Neural progenitor cell (in vitro differentiated cells): ENCODE results near the gene DHRS2. TPM values are rescaled to one million over a fixed set of nuclear protein-coding genes. Genes with fewer than 3 reads are reported as not detected.

Experiments used
- DNase-seq: peaks from one replicate; pipeline ENCODE4 v3.0.0-alpha.2; 2016; ENCODE audit warnings: low spot score
- H2AFZ ChIP-seq: fragments of 200-600 bp; sonication (generic); replicated peaks from 2 replicates; pipeline ENCODE4 v1.6.1; 2016; ENCODE audit warnings: antibody characterized with exemption
- H3F3A ChIP-seq: fragments of 200-600 bp; sonication (generic); 2 replicates; pipeline ENCODE4 v1.6.1; 2016; ENCODE audit warnings: antibody characterized with exemption, low read depth
- H3K27ac ChIP-seq: fragments of 200-600 bp; sonication (generic); 2 replicates; pipeline ENCODE4 v1.5.1; 2016; ENCODE audit warnings: mild to moderate bottlenecking
- H3K27me3 ChIP-seq: fragments of 200-600 bp; sonication (generic); 2 replicates; pipeline ENCODE4 v1.6.1; 2016; ENCODE audit warnings: mild to moderate bottlenecking, moderate library complexity
- H3K36me3 ChIP-seq: fragments of 200-600 bp; sonication (generic); 2 replicates; pipeline ENCODE4 v1.5.1; 2016
- H3K4me1 ChIP-seq: fragments of 200-600 bp; sonication (generic); 2 replicates; pipeline ENCODE4 v1.6.1; 2016; ENCODE audit warnings: mixed run types
- H3K4me2 ChIP-seq: fragments of 200-600 bp; sonication (generic); 2 replicates; pipeline ENCODE4 v1.6.1; 2016
- H3K4me3 ChIP-seq: fragments of 200-600 bp; sonication (generic); 2 replicates; pipeline ENCODE4 v1.5.1; 2016
- H3K79me2 ChIP-seq: fragments of 200-600 bp; sonication (generic); 2 replicates; pipeline ENCODE4 v1.6.1; 2016; ENCODE audit warnings: low read depth
- H3K9ac ChIP-seq: fragments of 200-600 bp; sonication (generic); 2 replicates; pipeline ENCODE4 v1.6.1; 2016
- H3K9me3 ChIP-seq: fragments of 200-600 bp; sonication (generic); 2 replicates; pipeline ENCODE4 v1.5.1; 2016; ENCODE audit warnings: low read depth
- H4K20me1 ChIP-seq: fragments of 200-600 bp; sonication (generic); 2 replicates; pipeline ENCODE4 v1.6.1; 2016; ENCODE audit warnings: low read depth
- H3K27ac Mint-ChIP-seq: 3 replicates; pipeline ENCODE4 v1.8.0; 2021; ENCODE audit warnings: mixed read lengths
- H3K27me3 Mint-ChIP-seq: 2 replicates; pipeline ENCODE4 v1.8.0; 2022; ENCODE audit warnings: low read depth, mild to moderate bottlenecking, inconsistent platforms, moderate library complexity, mixed read lengths; ENCODE audit not compliant: insufficient read depth
- H3K36me3 Mint-ChIP-seq: 3 replicates; pipeline ENCODE4 v1.8.0; 2021; ENCODE audit warnings: mixed read lengths
- H3K4me1 Mint-ChIP-seq: 3 replicates; pipeline ENCODE4 v1.8.0; 2021; ENCODE audit warnings: mixed read lengths
- H3K4me3 Mint-ChIP-seq: 3 replicates; pipeline ENCODE4 v1.8.0; 2021; ENCODE audit warnings: mild to moderate bottlenecking, moderate library complexity, mixed read lengths
- H3K9me3 Mint-ChIP-seq: 3 replicates; pipeline ENCODE4 v1.8.0; 2020; ENCODE audit warnings: mixed read lengths
- CTCF ChIP-seq: fragments of 200-600 bp; sonication (generic); IDR thresholded peaks from 2 replicates; pipeline ENCODE4 v1.5.1; 2017; ENCODE audit warnings: antibody characterized with exemption, mild to moderate bottlenecking
- EZH2 ChIP-seq: fragments of 200-600 bp; sonication (generic); IDR thresholded peaks from 2 replicates; pipeline ENCODE4 v1.6.1; 2017; ENCODE audit warnings: antibody characterized with exemption, mild to moderate bottlenecking, moderate library complexity
- EZH2phosphoT487 ChIP-seq: fragments of 200-600 bp; sonication (generic); IDR thresholded peaks from 2 replicates; pipeline ENCODE4 v1.6.1; 2017; ENCODE audit warnings: antibody characterized with exemption
- total RNA-seq: library from RNA; depleted of rRNA; stranded (reverse); fragments of >200 nt; gene quantifications from 2 replicates; pipeline ENCODE4 v1.2.3, GENCODE V29; 2015; ENCODE audit warnings: low replicate concordance

The DHRS2 gene
- total RNA-seq, 1 donor from 2014 or later, result 2.8 TPM

- no peaks in the 10 kb centered on the region for H3F3A ChIP-seq
- H3K9me3 ChIP-seq, result no peaks in the 10 kb centered on the region
- Mint-ChIP-seq H3K27me3 (peaks cover 5% of the 10 kb centered on the region), H3K27ac (no peak overlapping the region), H3K4me1 (peaks cover 13% of the 10 kb centered on the region), H3K36me3 (no peaks in the 10 kb centered on the region), H3K9me3 (no peaks in the 10 kb centered on the region), H3K4me3 (no peak overlapping the region)
- no peak overlapping the region for H3K27ac ChIP-seq
- H4K20me1 ChIP-seq, result no peaks in the 10 kb centered on the region
- no peaks in the 10 kb centered on the region for H3K4me1 ChIP-seq
- DNase-seq, result no peak
- H3K4me3 ChIP-seq, result no peak overlapping the region
- H3K9ac ChIP-seq, result no peak overlapping the region
- H2AFZ ChIP-seq, result no peak overlapping the region
- H3K27me3 ChIP-seq, result no peaks in the 10 kb centered on the region
- no peaks in the 10 kb centered on the region for H3K79me2 ChIP-seq
- TF ChIP-seq EZH2 (no peak), CTCF (no peak), EZH2phosphoT487 (no peak)
- no peaks in the 10 kb centered on the region for H3K36me3 ChIP-seq
- H3K4me2 ChIP-seq, result no peak overlapping the region
These were observed 28.2 kb downstream of the DHRS2 start for GRCh38 chr14:23664207-23664885.

- TF ChIP-seq EZH2phosphoT487, result no peak
- no peak for TF ChIP-seq EZH2
- TF ChIP-seq CTCF, result no peak
These were observed 29.3 kb downstream of the DHRS2 start for GRCh38 chr14:23665302-23666016.

DNA sequence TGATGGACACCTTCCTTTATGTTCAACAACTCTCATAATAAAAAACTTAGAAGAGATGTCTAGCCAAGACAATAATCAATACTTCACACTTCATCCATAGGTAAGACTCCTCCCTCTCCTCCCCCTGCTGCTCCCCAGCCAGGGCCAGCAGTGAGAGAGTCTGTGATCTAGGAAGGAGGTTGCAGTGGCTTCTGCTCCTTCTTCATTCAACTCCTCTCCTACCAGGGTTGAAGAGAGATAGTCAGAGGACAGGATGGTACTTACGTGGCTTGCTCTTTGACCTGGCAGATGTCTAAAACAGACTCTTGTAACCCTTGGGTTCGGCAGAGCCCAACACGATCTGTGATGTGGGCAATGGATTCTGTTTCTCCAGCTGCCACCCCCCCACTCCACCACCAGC lies 31.0 kb downstream of the DHRS2 start:
- no peaks in the 10 kb centered on the region for H3K79me2 ChIP-seq
- Mint-ChIP-seq H3K4me1 (no peaks in the 10 kb centered on the region), H3K4me3 (no peak overlapping the region), H3K9me3 (no peaks in the 10 kb centered on the region), H3K27ac (no peak overlapping the region), H3K27me3 (peaks cover 2% of the 10 kb centered on the region), H3K36me3 (no peaks in the 10 kb centered on the region)
- no peak for DNase-seq
- H3K9ac ChIP-seq, result no peak overlapping the region
- no peaks in the 10 kb centered on the region for H4K20me1 ChIP-seq
- TF ChIP-seq EZH2 (no peak), CTCF (no peak), EZH2phosphoT487 (no peak)
- H3K27ac ChIP-seq, result no peak overlapping the region
- H3K9me3 ChIP-seq, result no peaks in the 10 kb centered on the region
- no peak overlapping the region for H2AFZ ChIP-seq
- no peaks in the 10 kb centered on the region for H3K27me3 ChIP-seq
- no peaks in the 10 kb centered on the region for H3K36me3 ChIP-seq
- no peaks in the 10 kb centered on the region for H3K4me1 ChIP-seq
- H3F3A ChIP-seq, result no peaks in the 10 kb centered on the region
- H3K4me3 ChIP-seq, result no peak overlapping the region
- H3K4me2 ChIP-seq, result no peak overlapping the region

More at GRCh38 chr14:23665302-23666016, 29.3 kb downstream of the DHRS2 start:
- Histone ChIP-seq H3F3A (no peaks in the 10 kb centered on the region), H3K9ac (no peak overlapping the region), H3K27me3 (no peaks in the 10 kb centered on the region), H3K9me3 (no peaks in the 10 kb centered on the region), H3K4me2 (no peak overlapping the region), H3K79me2 (no peaks in the 10 kb centered on the region), H3K36me3 (no peaks in the 10 kb centered on the region), H3K4me3 (no peak overlapping the region), H4K20me1 (no peaks in the 10 kb centered on the region), H3K27ac (no peak overlapping the region), H3K4me1 (no peaks in the 10 kb centered on the region), H2AFZ (no peak overlapping the region)
- Mint-ChIP-seq H3K27ac (no peak overlapping the region), H3K4me3 (no peak overlapping the region), H3K27me3 (peaks cover 5% of the 10 kb centered on the region), H3K4me1 (peaks cover 2% of the 10 kb centered on the region), H3K36me3 (no peaks in the 10 kb centered on the region), H3K9me3 (no peaks in the 10 kb centered on the region)
- DNase-seq, result no peak
